Thoracic aorta endothelial cell (primary cell): ENCODE measurements around the gene SLC35F2. TPM values are rescaled to one million over a fixed set of nuclear protein-coding genes. Genes with fewer than 3 reads are reported as not detected.

ENCODE experiments used
- total RNA-seq: library from RNA; depleted of rRNA; stranded (reverse); fragments of >200 nt; gene quantifications from 2 replicates; pipeline ENCODE4 v1.2.3, GENCODE V29; 2012

SLC35F2 gene, protein sequence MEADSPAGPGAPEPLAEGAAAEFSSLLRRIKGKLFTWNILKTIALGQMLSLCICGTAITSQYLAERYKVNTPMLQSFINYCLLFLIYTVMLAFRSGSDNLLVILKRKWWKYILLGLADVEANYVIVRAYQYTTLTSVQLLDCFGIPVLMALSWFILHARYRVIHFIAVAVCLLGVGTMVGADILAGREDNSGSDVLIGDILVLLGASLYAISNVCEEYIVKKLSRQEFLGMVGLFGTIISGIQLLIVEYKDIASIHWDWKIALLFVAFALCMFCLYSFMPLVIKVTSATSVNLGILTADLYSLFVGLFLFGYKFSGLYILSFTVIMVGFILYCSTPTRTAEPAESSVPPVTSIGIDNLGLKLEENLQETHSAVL
- 77.3 and 87.6 TPM in 2 replicates for total RNA-seq

DNA sequence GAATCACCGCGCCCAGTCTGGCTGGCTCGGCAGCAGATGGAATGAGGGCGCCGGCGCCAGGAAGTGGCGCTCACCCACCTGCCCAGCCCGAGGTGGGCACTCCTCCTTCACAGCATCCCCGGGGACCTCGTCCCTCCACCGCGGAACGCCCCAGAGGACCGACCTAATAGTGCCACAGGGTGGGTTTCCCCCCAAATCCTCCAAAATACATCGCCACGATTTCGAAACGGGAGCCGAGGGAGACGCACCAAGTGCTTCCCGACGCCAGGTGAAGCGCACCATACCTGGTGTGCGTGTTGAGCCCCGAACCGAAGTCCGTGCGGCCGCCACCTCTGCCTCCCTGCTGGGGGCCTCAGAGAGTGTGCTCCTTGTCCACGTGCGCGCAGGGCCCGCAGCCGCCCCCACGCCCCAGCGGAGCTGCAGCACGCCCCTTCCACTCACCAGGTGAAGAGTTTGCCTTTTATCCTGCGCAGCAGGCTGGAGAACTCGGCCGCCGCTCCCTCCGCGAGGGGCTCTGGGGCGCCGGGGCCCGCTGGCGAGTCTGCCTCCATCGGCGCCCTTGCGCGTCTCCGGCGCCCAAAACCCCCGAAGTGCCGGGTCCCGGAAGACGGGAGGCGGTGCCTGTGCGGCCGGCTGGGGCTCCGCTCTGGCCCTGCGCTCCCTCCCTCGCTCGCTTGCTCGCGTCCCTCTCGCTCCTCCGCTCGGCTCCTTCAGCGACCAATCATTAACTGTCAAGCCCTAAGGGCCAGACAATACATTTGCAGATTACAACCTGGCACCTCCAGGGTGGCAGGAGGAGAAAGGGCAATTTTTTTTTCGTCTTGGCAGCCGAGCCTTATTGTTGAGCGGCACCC is at the start of gene SLC35F2:
TSS of gene SLC35F2 (minus strand) at position 571 of the 854 bp plus-strand sequence. CDS start at position 551, 20 bp downstream.

Other genes starting within 250 kb of the SLC35F2 start
- gene SLN, start 146.7 kb downstream of the SLC35F2 start, total RNA-seq = 0.22 TPM in 1 of 2 replicates, not detected in the other
- 0.14 TPM in 1 of 2 replicates, not detected in the other for gene RAB39A, start 69.7 kb upstream of the SLC35F2 start, total RNA-seq
- gene CUL5, start 150.1 kb upstream of the SLC35F2 start, total RNA-seq = 63.8 and 65.5 TPM in 2 replicates